Esophagus muscularis mucosa (tissue), 4 donors: ENCODE measurements around the gene LANCL2. TPM values are rescaled to one million over a fixed set of nuclear protein-coding genes. Genes with fewer than 3 reads are reported as not detected.

Experiments
- DNase-seq: peaks from one replicate; pipeline ENCODE4 v3.0.0-alpha.2; 2017; ENCODE audit errors: extremely low spot score
- H3K27ac ChIP-seq, 4 donors: fragments of 200-600 bp; sonication (generic); replicated peaks in 1 of 4; 1 replicate in 3 of 4; 2 replicates in 1 of 4; pipeline ENCODE4 v1.5.1; 2016 to 2019; ENCODE audit warnings: mild to moderate bottlenecking in 1 of 4
- H3K27me3 ChIP-seq, 4 donors: fragments of 200-600 bp; sonication (generic); one replicate each; pipeline versions ENCODE4 v1.5.1 to v1.6.0; 2016 to 2019
- H3K36me3 ChIP-seq, 4 donors: fragments of 200-600 bp; sonication (generic); one replicate each; pipeline ENCODE4 v1.5.1; 2016 to 2019
- H3K4me1 ChIP-seq, 4 donors: fragments of 200-600 bp; sonication (generic); one replicate each; pipeline ENCODE4 v1.5.1; 2016 to 2019
- H3K4me3 ChIP-seq, 4 donors: fragments of 200-600 bp; sonication (generic); 1 replicate in 2 of 4; 2 replicates in 2 of 4; pipeline ENCODE4 v1.5.1; 2016 to 2019; ENCODE audit warnings: mild to moderate bottlenecking in 4 of 4, moderate library complexity in 1 of 4
- H3K9me3 ChIP-seq, 4 donors: fragments of 200-600 bp; sonication (generic); 1 replicate in 3 of 4; 2 replicates in 1 of 4; pipeline ENCODE4 v1.5.1; 2016 to 2019
- CTCF ChIP-seq, 3 experiments: fragments of 200-600 bp in 2 of 3; fragments of 450-650 bp in 1 of 3; sonication (generic) in 2 of 3; IDR thresholded peaks; one replicate each; pipeline ENCODE4 v1.5.1; 2017 to 2019; ENCODE audit warnings: antibody characterized with exemption in 3 of 3, mild to moderate bottlenecking in 2 of 3, moderate library complexity in 1 of 3
- EP300 ChIP-seq: sonication (generic); formaldehyde crosslinking; IDR thresholded peaks from one replicate; pipeline ENCODE4 v1.6.1; 2017; ENCODE audit warnings: antibody characterized with exemption
- POLR2A ChIP-seq: fragments of 450-650 bp; IDR thresholded peaks from one replicate; pipeline ENCODE4 v1.6.1; 2017; ENCODE audit warnings: antibody characterized with exemption, moderate library complexity, mild to moderate bottlenecking, low read depth
- POLR2AphosphoS5 ChIP-seq, 2 donors: sonication (generic); formaldehyde crosslinking; IDR thresholded peaks; one replicate each; pipeline ENCODE4 v1.6.1; 2017; ENCODE audit warnings: antibody characterized with exemption in 2 of 2
- WGBS: methylation state at CpG from one replicate; pipeline ENCODE4 v1.1.5; 2018; 5-methylcytosine and 5-hydroxymethylcytosine counted together
- intact Hi-C: fragments of 100-400 bp; cut with DNase I; formaldehyde crosslinking; loops from one replicate; pipeline ENCODE4 v1.15.1; 2023
- total RNA-seq, 4 donors: library from RNA; depleted of rRNA; stranded (reverse); fragments of >200 nt; gene quantifications; one replicate each; pipeline versions ENCODE4 v1.1.0 to v1.2.1, GENCODE V29; 2016

Gene LANCL2
- total RNA-seq, 4 donors from 2014 or later, result 10.0 to 11.8 (median 10.7) TPM

- Histone ChIP-seq H3K36me3 (no peaks in the 10 kb centered on the region), H3K4me1 (no peaks in the 10 kb centered on the region), H3K27ac (no peak overlapping the region), H3K9me3 (no peaks in the 10 kb centered on the region), H3K27me3 (peaks cover 0 to 3% (median 0%) of the 10 kb centered on the region in 4 donors), H3K4me3 (no peak overlapping the region)
- DNase-seq, result peak; percentile 79
- TF ChIP-seq CTCF (IDR thresholded peaks at IDR 0.05) (no peak), POLR2AphosphoS5 (IDR thresholded peaks at IDR 0.05) (no peak), POLR2A (no peak), EP300 (no peak)
- intact Hi-C loops, result no loop called here
- WGBS, result 86% methylated on average over 5 of the region's 5 CpGs
These were observed 30.0 kb upstream of the LANCL2 start for GRCh38 chr7:55335151-55335550.

GRCh38 chr7:55335786-55336185, 29.4 kb upstream of the LANCL2 start:
- Histone ChIP-seq H3K27me3 (peaks cover 0 to 3% (median 0%) of the 10 kb centered on the region in 4 donors), H3K27ac (no peak overlapping the region), H3K4me1 (no peaks in the 10 kb centered on the region), H3K36me3 (no peaks in the 10 kb centered on the region), H3K9me3 (no peaks in the 10 kb centered on the region), H3K4me3 (no peak overlapping the region)
- DNase-seq, result peak; percentile 90
- WGBS, result 84% methylated on average over 5 of the region's 5 CpGs
- TF ChIP-seq EP300 (no peak), POLR2AphosphoS5 (IDR thresholded peaks at IDR 0.05) (no peak), CTCF (IDR thresholded peaks at IDR 0.05) (no peak), POLR2A (no peak)
- intact Hi-C loops, result no loop called here

GRCh38 chr7:55336540-55336939, 28.6 kb upstream of the LANCL2 start:
- WGBS, result 93% methylated on average over 3 of the region's 3 CpGs
- Histone ChIP-seq H3K36me3 (no peaks in the 10 kb centered on the region), H3K9me3 (no peaks in the 10 kb centered on the region), H3K27me3 (peaks cover 0 to 3% (median 0%) of the 10 kb centered on the region in 4 donors), H3K27ac (no peak overlapping the region), H3K4me1 (no peaks in the 10 kb centered on the region), H3K4me3 (no peak overlapping the region)
- TF ChIP-seq POLR2AphosphoS5 (IDR thresholded peaks at IDR 0.05), result no peak
- no peak for TF ChIP-seq CTCF (IDR thresholded peaks at IDR 0.05)
- no peak for TF ChIP-seq EP300
- no peak for TF ChIP-seq POLR2A
- peak; percentile 66 for DNase-seq
- intact Hi-C loops, result no loop called here

GRCh38 chr7:55339033-55340000, 25.8 kb upstream of the LANCL2 start:
- Histone ChIP-seq H3K4me1 (no peaks in the 10 kb centered on the region), H3K9me3 (no peaks in the 10 kb centered on the region), H3K36me3 (no peaks in the 10 kb centered on the region), H3K27ac (no peak overlapping the region), H3K27me3 (peaks cover 0 to 12% (median 0%) of the 10 kb centered on the region in 4 donors), H3K4me3 (no peak overlapping the region)
- peak; percentile 75 for DNase-seq
- 79% methylated on average over 8 of the region's 8 CpGs for WGBS
- intact Hi-C loops, result no loop called here
- TF ChIP-seq EP300, result no peak
- TF ChIP-seq POLR2A, result no peak
- no peak for TF ChIP-seq POLR2AphosphoS5 (IDR thresholded peaks at IDR 0.05)
- no peak for TF ChIP-seq CTCF (IDR thresholded peaks at IDR 0.05)
